ENCODE data around the gene WDSUB1. TPM values are rescaled to one million over a fixed set of nuclear protein-coding genes. Genes with fewer than 3 reads are reported as not detected.

WDSUB1 gene
- polyA plus RNA-seq, 1 experiment, result 7.6 TPM

DNA sequence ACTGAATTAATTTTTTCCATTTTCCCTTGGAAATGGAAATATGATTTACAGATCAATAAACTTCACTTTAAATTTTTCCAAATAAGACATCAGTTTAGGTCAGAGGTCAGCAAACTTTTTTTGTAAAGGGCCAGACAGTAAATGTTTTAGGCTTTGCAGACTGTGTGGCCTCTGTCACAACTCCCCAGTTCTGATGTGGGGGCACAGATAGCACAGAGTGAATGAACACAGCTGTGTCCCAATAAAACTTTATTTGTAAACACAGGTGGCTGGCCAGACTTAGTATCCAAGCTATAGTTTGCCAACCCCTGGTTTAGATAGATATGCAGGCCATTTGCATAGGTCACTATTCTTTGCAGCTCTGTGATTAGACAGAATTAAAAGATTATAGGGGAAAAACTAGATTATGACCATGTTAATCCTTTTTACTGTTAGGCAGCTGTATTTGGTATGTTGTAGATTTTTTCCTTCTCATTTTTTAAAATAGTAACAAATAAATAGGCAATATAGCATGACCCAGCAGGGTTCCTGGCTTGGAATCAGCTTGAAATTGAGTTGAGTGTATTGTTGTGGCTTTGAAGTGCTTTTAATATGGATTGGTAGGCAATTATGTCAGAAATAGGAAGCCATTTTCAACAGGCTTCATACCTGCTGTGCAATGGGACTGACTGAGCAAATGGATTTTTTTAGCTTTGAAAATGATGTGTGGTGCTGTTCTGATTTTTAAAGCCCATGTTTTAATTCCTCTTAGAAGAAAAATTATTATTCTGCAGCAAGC, 59.7 kb downstream of the WDSUB1 start:
- TF ChIP-seq, protein P1, sequence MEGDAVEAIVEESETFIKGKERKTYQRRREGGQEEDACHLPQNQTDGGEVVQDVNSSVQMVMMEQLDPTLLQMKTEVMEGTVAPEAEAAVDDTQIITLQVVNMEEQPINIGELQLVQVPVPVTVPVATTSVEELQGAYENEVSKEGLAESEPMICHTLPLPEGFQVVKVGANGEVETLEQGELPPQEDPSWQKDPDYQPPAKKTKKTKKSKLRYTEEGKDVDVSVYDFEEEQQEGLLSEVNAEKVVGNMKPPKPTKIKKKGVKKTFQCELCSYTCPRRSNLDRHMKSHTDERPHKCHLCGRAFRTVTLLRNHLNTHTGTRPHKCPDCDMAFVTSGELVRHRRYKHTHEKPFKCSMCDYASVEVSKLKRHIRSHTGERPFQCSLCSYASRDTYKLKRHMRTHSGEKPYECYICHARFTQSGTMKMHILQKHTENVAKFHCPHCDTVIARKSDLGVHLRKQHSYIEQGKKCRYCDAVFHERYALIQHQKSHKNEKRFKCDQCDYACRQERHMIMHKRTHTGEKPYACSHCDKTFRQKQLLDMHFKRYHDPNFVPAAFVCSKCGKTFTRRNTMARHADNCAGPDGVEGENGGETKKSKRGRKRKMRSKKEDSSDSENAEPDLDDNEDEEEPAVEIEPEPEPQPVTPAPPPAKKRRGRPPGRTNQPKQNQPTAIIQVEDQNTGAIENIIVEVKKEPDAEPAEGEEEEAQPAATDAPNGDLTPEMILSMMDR (IDR thresholded peaks at IDR 0.05; ENCODE audit: low read depth, low read length), result no peak
- Histone ChIP-seq H3K4me3 (ENCODE audit: low read depth, low read length) (no peak overlapping the region), H3K27me3 (ENCODE audit: control insufficient read depth, insufficient read depth, low read length) (no peaks in the 10 kb centered on the region), H3K9me3 (ENCODE audit: control insufficient read depth, insufficient read depth, low read length) (no peaks in the 10 kb centered on the region), H3K27ac (ENCODE audit: low read depth, low read length) (no peak overlapping the region)
- ChIA-PET CTCF (interaction anchor here (0.6 kb wide), 1 partner anchor 226 kb away, joined by 3 read pairs; no protein-coding TSS in a partner anchor), POLR2A (interaction anchor here (1.8 kb wide), 1 partner anchor 24 kb away, joined by 4 read pairs; no protein-coding TSS in a partner anchor)
- no peak for DNase-seq (ENCODE audit: low read depth, low spot score)

DNA sequence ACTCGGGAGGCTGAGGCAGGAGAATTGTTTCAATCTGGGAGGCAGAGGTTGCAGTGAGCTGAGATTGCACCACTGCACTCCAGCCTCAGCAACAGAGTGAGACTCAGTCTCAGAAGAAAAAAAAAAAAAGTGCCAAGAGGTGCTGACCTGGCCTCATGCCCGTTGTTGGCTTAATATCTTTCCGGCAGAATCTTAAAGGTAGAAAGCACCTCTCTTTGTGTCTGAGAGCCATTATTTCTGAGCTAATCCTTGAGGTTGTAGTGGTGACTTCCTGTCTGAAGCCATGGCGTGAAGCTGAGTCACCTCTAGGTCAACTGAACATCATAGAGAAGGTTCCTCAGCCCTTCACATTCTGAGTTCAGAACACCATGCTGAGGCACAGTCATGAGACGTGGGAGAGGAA, 60.4 kb downstream of the WDSUB1 start:
- Histone ChIP-seq H3K27ac (ENCODE audit: low read depth, low read length) (no peak overlapping the region), H3K9me3 (ENCODE audit: control insufficient read depth, insufficient read depth, low read length) (no peaks in the 10 kb centered on the region)
- POLR2A ChIA-PET, result interaction anchor here (1.8 kb wide), 1 partner anchor 24 kb away, joined by 4 read pairs; no protein-coding TSS in a partner anchor

DNA sequence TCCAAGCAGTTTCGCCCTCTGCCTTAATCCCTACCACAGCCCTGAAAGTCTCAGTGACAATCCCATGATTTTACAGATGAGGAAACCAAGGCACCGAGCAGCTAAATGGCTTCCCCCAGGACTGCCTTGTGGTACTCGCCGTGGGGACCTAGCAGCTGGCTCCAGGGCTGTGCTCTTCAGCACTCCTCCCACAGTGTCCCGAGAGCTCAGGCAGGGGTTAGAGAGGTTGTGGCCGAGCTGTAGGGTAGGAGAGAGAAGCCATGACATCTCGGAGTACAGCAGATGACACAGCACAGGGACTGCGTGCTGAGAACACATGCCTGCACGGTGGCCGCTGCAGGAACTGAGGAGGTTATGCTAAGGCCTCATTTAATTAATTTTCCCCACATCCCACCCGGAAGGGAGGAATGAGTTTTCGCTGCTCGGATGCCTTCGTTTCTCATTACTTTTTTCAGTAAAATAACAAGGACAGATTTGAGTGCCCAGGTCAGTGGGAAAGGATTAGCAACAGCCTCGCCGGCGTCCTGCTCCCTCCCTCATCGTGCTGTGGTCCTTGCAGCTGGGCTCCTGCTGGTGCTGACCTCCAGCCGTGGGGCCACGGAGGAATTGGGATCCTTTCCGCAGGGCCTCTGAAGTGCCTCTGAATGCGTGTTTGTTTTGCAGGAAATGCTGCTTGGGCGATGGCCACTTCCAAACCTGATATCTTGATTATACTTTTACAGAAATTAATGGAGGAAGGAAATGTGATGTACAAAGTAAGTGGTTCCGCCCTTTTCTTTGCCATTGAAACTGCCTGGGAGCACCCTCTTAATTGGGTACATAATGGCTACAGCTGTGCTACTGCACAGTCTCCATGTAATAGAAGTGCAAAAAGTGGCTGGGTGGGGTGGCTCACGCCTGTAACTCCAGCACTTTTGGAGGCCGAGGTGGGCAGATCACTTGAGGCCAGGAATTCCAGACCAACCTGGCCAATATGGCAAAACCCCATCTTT, 61.2 kb downstream of the WDSUB1 start:
- Histone ChIP-seq H3K9me3 (ENCODE audit: control insufficient read depth, insufficient read depth, low read length) (no peaks in the 10 kb centered on the region), H3K4me3 (ENCODE audit: low read depth, low read length) (no peak overlapping the region), H3K27me3 (ENCODE audit: control insufficient read depth, insufficient read depth, low read length) (no peaks in the 10 kb centered on the region), H3K27ac (ENCODE audit: low read depth, low read length) (no peak overlapping the region)
- TF ChIP-seq, protein P1 (IDR thresholded peaks at IDR 0.05; ENCODE audit: low read depth, low read length), result no peak
- no peak for DNase-seq (ENCODE audit: low read depth, low spot score)
- ChIA-PET POLR2A (no interaction called here), CTCF (no interaction called here)

More for the DNA sequence above, 60.4 kb downstream of the WDSUB1 start:
- CTCF ChIA-PET, result no interaction called here
- Histone ChIP-seq H3K4me3 (ENCODE audit: low read depth, low read length) (no peak overlapping the region), H3K27me3 (ENCODE audit: control insufficient read depth, insufficient read depth, low read length) (no peaks in the 10 kb centered on the region)
- TF ChIP-seq, protein P1 (IDR thresholded peaks at IDR 0.05; ENCODE audit: low read depth, low read length), result no peak
- DNase-seq (ENCODE audit: low read depth, low spot score), result no peak

DNA sequence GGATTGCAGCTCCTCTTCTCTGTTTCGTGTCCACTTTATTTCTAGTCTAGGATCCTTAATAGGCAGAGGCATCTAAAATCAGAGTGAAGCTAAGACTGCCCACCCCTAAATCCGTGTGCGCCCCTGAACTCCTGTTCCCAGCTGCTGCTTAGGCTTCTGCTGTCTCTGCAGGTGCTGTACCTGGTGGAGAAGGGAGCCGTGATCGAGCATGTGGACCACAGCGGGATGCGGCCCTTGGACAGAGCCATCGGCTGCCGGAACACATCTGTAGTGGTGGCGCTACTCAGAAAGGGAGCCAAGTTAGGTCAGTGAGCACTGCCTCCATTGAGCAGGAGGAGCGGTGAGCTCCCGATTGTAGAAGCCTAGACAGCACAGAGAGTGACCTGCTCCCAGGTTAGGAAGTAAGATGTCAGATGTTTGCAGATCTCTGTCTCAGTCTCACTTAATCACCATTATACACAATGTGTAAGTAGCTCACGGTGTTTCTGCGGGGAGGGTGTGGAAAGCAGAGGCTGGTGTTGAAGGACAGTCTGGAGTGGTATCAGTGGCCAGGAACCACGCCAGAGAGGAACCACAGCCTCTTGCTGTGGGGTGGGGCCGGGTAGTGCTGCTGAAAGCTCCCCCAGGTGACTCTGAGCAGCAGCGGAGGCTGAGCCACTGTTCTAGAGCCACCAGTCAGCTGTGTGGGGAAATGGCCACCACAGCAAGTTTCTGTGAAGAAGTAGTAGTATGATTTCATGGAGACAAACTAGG, 62.3 kb downstream of the WDSUB1 start:
- POLR2A ChIA-PET, result no interaction called here
- TF ChIP-seq, protein P1 (IDR thresholded peaks at IDR 0.05; ENCODE audit: low read depth, low read length), result no peak
- H3K27me3 ChIP-seq (ENCODE audit: control insufficient read depth, insufficient read depth, low read length), result no peaks in the 10 kb centered on the region

More for the DNA sequence above, 62.3 kb downstream of the WDSUB1 start:
- no peak for DNase-seq (ENCODE audit: low read depth, low spot score)
- no peak overlapping the region for H3K27ac ChIP-seq (ENCODE audit: low read depth, low read length)
- H3K4me3 ChIP-seq (ENCODE audit: low read depth, low read length), result no peak overlapping the region
- no peaks in the 10 kb centered on the region for H3K9me3 ChIP-seq (ENCODE audit: control insufficient read depth, insufficient read depth, low read length)
- CTCF ChIA-PET, result interaction anchor here (1.3 kb wide), 1 partner anchor 39 kb away, joined by 3 read pairs; no protein-coding TSS in a partner anchor
